Prostate gland (tissue), 2 donors: ENCODE measurements around the gene UBD.

ENCODE experiments used
- POLR2AphosphoS5 ChIP-seq: sonication (generic); formaldehyde crosslinking; IDR thresholded peaks from one replicate; pipeline ENCODE4 v1.6.1; 2017; ENCODE audit warnings: antibody characterized with exemption
- TF ChIP-seq, protein P1 (sequence below), 4 experiments: fragments of 200-600 bp in 2 of 4; fragments of 450-650 bp in 2 of 4; sonication (generic) in 2 of 4; IDR thresholded peaks; 1 replicate in 3 of 4; 2 replicates in 1 of 4; pipeline ENCODE4 v1.5.1; 2016 to 2019; ENCODE audit warnings: antibody characterized with exemption in 4 of 4, mild to moderate bottlenecking in 2 of 4, moderate library complexity in 2 of 4

DNA sequence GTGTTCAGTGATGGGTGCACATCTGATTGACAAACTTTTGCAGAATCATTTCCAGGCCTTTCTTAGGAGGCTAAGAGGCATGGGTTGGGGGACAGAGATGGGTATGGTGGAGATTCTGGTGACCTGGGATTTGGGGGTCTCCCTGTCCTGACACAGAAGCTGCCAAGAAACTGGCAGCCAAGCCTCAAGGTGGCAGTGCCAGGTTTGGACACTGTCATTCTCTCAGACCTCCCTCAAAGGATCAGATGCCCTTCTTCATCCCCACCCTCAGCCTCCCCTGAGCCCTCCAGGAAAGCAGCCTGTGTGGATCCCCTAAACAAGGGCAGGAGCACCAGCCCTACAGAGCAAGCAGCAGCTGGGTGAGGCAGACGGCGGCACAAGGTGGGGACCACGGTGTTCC lies 53.7 kb downstream of the UBD start:
- TF ChIP-seq, protein P1, sequence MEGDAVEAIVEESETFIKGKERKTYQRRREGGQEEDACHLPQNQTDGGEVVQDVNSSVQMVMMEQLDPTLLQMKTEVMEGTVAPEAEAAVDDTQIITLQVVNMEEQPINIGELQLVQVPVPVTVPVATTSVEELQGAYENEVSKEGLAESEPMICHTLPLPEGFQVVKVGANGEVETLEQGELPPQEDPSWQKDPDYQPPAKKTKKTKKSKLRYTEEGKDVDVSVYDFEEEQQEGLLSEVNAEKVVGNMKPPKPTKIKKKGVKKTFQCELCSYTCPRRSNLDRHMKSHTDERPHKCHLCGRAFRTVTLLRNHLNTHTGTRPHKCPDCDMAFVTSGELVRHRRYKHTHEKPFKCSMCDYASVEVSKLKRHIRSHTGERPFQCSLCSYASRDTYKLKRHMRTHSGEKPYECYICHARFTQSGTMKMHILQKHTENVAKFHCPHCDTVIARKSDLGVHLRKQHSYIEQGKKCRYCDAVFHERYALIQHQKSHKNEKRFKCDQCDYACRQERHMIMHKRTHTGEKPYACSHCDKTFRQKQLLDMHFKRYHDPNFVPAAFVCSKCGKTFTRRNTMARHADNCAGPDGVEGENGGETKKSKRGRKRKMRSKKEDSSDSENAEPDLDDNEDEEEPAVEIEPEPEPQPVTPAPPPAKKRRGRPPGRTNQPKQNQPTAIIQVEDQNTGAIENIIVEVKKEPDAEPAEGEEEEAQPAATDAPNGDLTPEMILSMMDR (IDR thresholded peaks at IDR 0.05) = no peak
- no peak for TF ChIP-seq POLR2AphosphoS5
